ENCODE results near the gene PCDHB4. TPM values are rescaled to one million over a fixed set of nuclear protein-coding genes. Genes with fewer than 3 reads are reported as not detected.

PCDHB4 gene
- total and polyA plus RNA-seq, 2 donors from 2014 or later: 0.90 to 5.8 TPM

Other genes with a start within 250 kb of the PCDHB4 start
- gene PCDHA12, start 246.5 kb upstream of the PCDHB4 start, total RNA-seq: 5.2 TPM
- gene PCDHA12, start 246.5 kb upstream of the PCDHB4 start, polyA plus RNA-seq (ENCODE audit: insufficient read depth, low read depth, low replicate concordance): 1.1 TPM
- gene PCDHA13, start 239.7 kb upstream of the PCDHB4 start, total RNA-seq: 1.8 TPM
- gene PCDHA13, start 239.7 kb upstream of the PCDHB4 start, polyA plus RNA-seq (ENCODE audit: insufficient read depth, low read depth, low replicate concordance): 0.49 TPM
- 2.9 TPM for gene PCDHAC1, start 195.5 kb upstream of the PCDHB4 start, total RNA-seq
- 0.43 TPM for gene PCDHAC1, start 195.5 kb upstream of the PCDHB4 start, polyA plus RNA-seq (ENCODE audit: insufficient read depth, low read depth, low replicate concordance)
- 3.6 TPM for gene PCDHAC2, start 155.3 kb upstream of the PCDHB4 start, total RNA-seq
- gene PCDHAC2, start 155.3 kb upstream of the PCDHB4 start, polyA plus RNA-seq (ENCODE audit: insufficient read depth, low read depth, low replicate concordance): 0.30 TPM
- 0.50 TPM for gene PCDHB1, start 70.4 kb upstream of the PCDHB4 start, total RNA-seq
- 0.09 TPM for gene PCDHB1, start 70.4 kb upstream of the PCDHB4 start, polyA plus RNA-seq (ENCODE audit: insufficient read depth, low read depth, low replicate concordance)
- gene PCDHB2, start 27.2 kb upstream of the PCDHB4 start, total RNA-seq: 2.9 TPM
- 2.2 TPM for gene PCDHB2, start 27.2 kb upstream of the PCDHB4 start, polyA plus RNA-seq (ENCODE audit: insufficient read depth, low read depth, low replicate concordance)
- 3.1 TPM for gene PCDHB3, start 21.3 kb upstream of the PCDHB4 start, total RNA-seq
- gene PCDHB3, start 21.3 kb upstream of the PCDHB4 start, polyA plus RNA-seq (ENCODE audit: insufficient read depth, low read depth, low replicate concordance): 2.3 TPM
- gene PCDHB5, start 13.4 kb downstream of the PCDHB4 start, total RNA-seq: 7.5 TPM
- gene PCDHB5, start 13.4 kb downstream of the PCDHB4 start, polyA plus RNA-seq (ENCODE audit: insufficient read depth, low read depth, low replicate concordance): 2.1 TPM
- 2.0 TPM for gene PCDHB6, start 28.2 kb downstream of the PCDHB4 start, total RNA-seq
- gene PCDHB6, start 28.2 kb downstream of the PCDHB4 start, polyA plus RNA-seq (ENCODE audit: insufficient read depth, low read depth, low replicate concordance): 0.32 TPM
- gene PCDHB7, start 50.8 kb downstream of the PCDHB4 start, total RNA-seq: 2.3 TPM
- gene PCDHB7, start 50.8 kb downstream of the PCDHB4 start, polyA plus RNA-seq (ENCODE audit: insufficient read depth, low read depth, low replicate concordance): 0.97 TPM
- 3.7 TPM for gene PCDHB8, start 56.0 kb downstream of the PCDHB4 start, total RNA-seq
- gene PCDHB8, start 56.0 kb downstream of the PCDHB4 start, polyA plus RNA-seq (ENCODE audit: insufficient read depth, low read depth, low replicate concordance): 0.56 TPM
- gene PCDHB16, start 60.6 kb downstream of the PCDHB4 start, total RNA-seq: 5.1 TPM
- 0.67 TPM for gene PCDHB16, start 60.6 kb downstream of the PCDHB4 start, polyA plus RNA-seq (ENCODE audit: insufficient read depth, low read depth, low replicate concordance)
- gene PCDHB9, start 65.3 kb downstream of the PCDHB4 start, total RNA-seq: 2.4 TPM
- 0.47 TPM for gene PCDHB9, start 65.3 kb downstream of the PCDHB4 start, polyA plus RNA-seq (ENCODE audit: insufficient read depth, low read depth, low replicate concordance)
- gene PCDHB10, start 70.5 kb downstream of the PCDHB4 start, total RNA-seq: 2.3 TPM
- gene PCDHB10, start 70.5 kb downstream of the PCDHB4 start, polyA plus RNA-seq (ENCODE audit: insufficient read depth, low read depth, low replicate concordance): 0.73 TPM
- gene PCDHB11, start 77.8 kb downstream of the PCDHB4 start, total RNA-seq: 4.3 TPM
- 0.47 TPM for gene PCDHB11, start 77.8 kb downstream of the PCDHB4 start, polyA plus RNA-seq (ENCODE audit: insufficient read depth, low read depth, low replicate concordance)
- gene PCDHB12, start 86.9 kb downstream of the PCDHB4 start, total RNA-seq: 2.5 TPM
- gene PCDHB12, start 86.9 kb downstream of the PCDHB4 start, polyA plus RNA-seq (ENCODE audit: insufficient read depth, low read depth, low replicate concordance): 0.77 TPM
- gene PCDHB13, start 92.1 kb downstream of the PCDHB4 start, total RNA-seq: 5.9 TPM
- gene PCDHB13, start 92.1 kb downstream of the PCDHB4 start, polyA plus RNA-seq (ENCODE audit: insufficient read depth, low read depth, low replicate concordance): 0.86 TPM
- gene PCDHB14, start 101.5 kb downstream of the PCDHB4 start, total RNA-seq: 6.2 TPM
- 2.0 TPM for gene PCDHB14, start 101.5 kb downstream of the PCDHB4 start, polyA plus RNA-seq (ENCODE audit: insufficient read depth, low read depth, low replicate concordance)
- gene PCDHB15, start 123.6 kb downstream of the PCDHB4 start, total RNA-seq: 6.0 TPM
- gene PCDHB15, start 123.6 kb downstream of the PCDHB4 start, polyA plus RNA-seq (ENCODE audit: insufficient read depth, low read depth, low replicate concordance): 1.8 TPM
- 0.94 TPM for gene SLC25A2, start 182.2 kb downstream of the PCDHB4 start, total RNA-seq
- not detected for gene SLC25A2, start 182.2 kb downstream of the PCDHB4 start, polyA plus RNA-seq (ENCODE audit: insufficient read depth, low read depth, low replicate concordance)
- gene TAF7, start 199.0 kb downstream of the PCDHB4 start, total RNA-seq: 73.5 TPM
- gene TAF7, start 199.0 kb downstream of the PCDHB4 start, polyA plus RNA-seq (ENCODE audit: insufficient read depth, low read depth, low replicate concordance): 71.3 TPM
- gene PCDHGA1, start 208.7 kb downstream of the PCDHB4 start, total RNA-seq: 0.69 TPM
- 0.19 TPM for gene PCDHGA1, start 208.7 kb downstream of the PCDHB4 start, polyA plus RNA-seq (ENCODE audit: insufficient read depth, low read depth, low replicate concordance)
- gene PCDHGA2, start 216.9 kb downstream of the PCDHB4 start, total RNA-seq: 4.7 TPM
- gene PCDHGA2, start 216.9 kb downstream of the PCDHB4 start, polyA plus RNA-seq (ENCODE audit: insufficient read depth, low read depth, low replicate concordance): 0.73 TPM
- 4.0 TPM for gene PCDHGA3, start 222.0 kb downstream of the PCDHB4 start, total RNA-seq
- 0.22 TPM for gene PCDHGA3, start 222.0 kb downstream of the PCDHB4 start, polyA plus RNA-seq (ENCODE audit: insufficient read depth, low read depth, low replicate concordance)
- 2.9 TPM for gene PCDHGB1, start 228.3 kb downstream of the PCDHB4 start, total RNA-seq
- gene PCDHGB1, start 228.3 kb downstream of the PCDHB4 start, polyA plus RNA-seq (ENCODE audit: insufficient read depth, low read depth, low replicate concordance): 0.37 TPM
- 3.9 TPM for gene PCDHGA4, start 233.2 kb downstream of the PCDHB4 start, total RNA-seq
- gene PCDHGA4, start 233.2 kb downstream of the PCDHB4 start, polyA plus RNA-seq (ENCODE audit: insufficient read depth, low read depth, low replicate concordance): 0.13 TPM
- gene PCDHGB2, start 238.2 kb downstream of the PCDHB4 start, total RNA-seq: 4.0 TPM
- gene PCDHGB2, start 238.2 kb downstream of the PCDHB4 start, polyA plus RNA-seq (ENCODE audit: insufficient read depth, low read depth, low replicate concordance): not detected
- gene PCDHGA5, start 242.3 kb downstream of the PCDHB4 start, total RNA-seq: 2.8 TPM
- not detected for gene PCDHGA5, start 242.3 kb downstream of the PCDHB4 start, polyA plus RNA-seq (ENCODE audit: insufficient read depth, low read depth, low replicate concordance)
- gene PCDHGB3, start 248.4 kb downstream of the PCDHB4 start, total RNA-seq: 4.4 TPM
- 0.15 TPM for gene PCDHGB3, start 248.4 kb downstream of the PCDHB4 start, polyA plus RNA-seq (ENCODE audit: insufficient read depth, low read depth, low replicate concordance)

Data from kidney (tissue), 2 donors.